ENCODE results near the gene MED31. TPM values are rescaled to one million over a fixed set of nuclear protein-coding genes. Genes with fewer than 3 reads are reported as not detected.
A peak's percentile ranks its signal among the peaks of the same experiment; 100 is the strongest.

The MED31 gene
- total and polyA plus RNA-seq, 2 experiments from 2014 or later: 5.5 to 49.3 TPM

GRCh38 chr17:6636616-6637457, 14.6 kb downstream of the MED31 start:
- H4K20me1 ChIP-seq (replicated peaks; ENCODE audit: insufficient read depth): peaks cover 3% of the 10 kb centered on the region; the same call in 1 of the 2 replicates
- peaks cover 7% of the 10 kb centered on the region for H3K4me1 ChIP-seq (ENCODE audit: insufficient read depth)
- no peak overlapping the region for H2AFZ ChIP-seq
- no peaks in the 10 kb centered on the region; the same call in 2 of the 3 replicates for H3K9me3 Mint-ChIP-seq
- no peaks in the 10 kb centered on the region for H3K27me3 ChIP-seq (ENCODE audit: insufficient read depth)
- H3K27me3 Mint-ChIP-seq (ENCODE audit: insufficient read depth, low read depth, poor library complexity): peaks cover 19% of the 10 kb centered on the region
- H3K9me2 ChIP-seq (ENCODE audit: insufficient read depth): no peaks in the 10 kb centered on the region
- H3K4me2 ChIP-seq: no peak overlapping the region
- H3F3A ChIP-seq (replicated peaks; ENCODE audit: low read depth): no peaks in the 10 kb centered on the region
- H3K79me2 ChIP-seq (replicated peaks; ENCODE audit: insufficient read depth): peaks cover 15% of the 10 kb centered on the region
- H3K4me1 Mint-ChIP-seq: peaks cover 12% of the 10 kb centered on the region
- H3K36me3 ChIP-seq (ENCODE audit: insufficient read depth): peaks cover 21% of the 10 kb centered on the region
- H3K27ac ChIP-seq (ENCODE audit: low read depth): no peak overlapping the region
- no peak for ATAC-seq
- TF ChIP-seq, protein P1, sequence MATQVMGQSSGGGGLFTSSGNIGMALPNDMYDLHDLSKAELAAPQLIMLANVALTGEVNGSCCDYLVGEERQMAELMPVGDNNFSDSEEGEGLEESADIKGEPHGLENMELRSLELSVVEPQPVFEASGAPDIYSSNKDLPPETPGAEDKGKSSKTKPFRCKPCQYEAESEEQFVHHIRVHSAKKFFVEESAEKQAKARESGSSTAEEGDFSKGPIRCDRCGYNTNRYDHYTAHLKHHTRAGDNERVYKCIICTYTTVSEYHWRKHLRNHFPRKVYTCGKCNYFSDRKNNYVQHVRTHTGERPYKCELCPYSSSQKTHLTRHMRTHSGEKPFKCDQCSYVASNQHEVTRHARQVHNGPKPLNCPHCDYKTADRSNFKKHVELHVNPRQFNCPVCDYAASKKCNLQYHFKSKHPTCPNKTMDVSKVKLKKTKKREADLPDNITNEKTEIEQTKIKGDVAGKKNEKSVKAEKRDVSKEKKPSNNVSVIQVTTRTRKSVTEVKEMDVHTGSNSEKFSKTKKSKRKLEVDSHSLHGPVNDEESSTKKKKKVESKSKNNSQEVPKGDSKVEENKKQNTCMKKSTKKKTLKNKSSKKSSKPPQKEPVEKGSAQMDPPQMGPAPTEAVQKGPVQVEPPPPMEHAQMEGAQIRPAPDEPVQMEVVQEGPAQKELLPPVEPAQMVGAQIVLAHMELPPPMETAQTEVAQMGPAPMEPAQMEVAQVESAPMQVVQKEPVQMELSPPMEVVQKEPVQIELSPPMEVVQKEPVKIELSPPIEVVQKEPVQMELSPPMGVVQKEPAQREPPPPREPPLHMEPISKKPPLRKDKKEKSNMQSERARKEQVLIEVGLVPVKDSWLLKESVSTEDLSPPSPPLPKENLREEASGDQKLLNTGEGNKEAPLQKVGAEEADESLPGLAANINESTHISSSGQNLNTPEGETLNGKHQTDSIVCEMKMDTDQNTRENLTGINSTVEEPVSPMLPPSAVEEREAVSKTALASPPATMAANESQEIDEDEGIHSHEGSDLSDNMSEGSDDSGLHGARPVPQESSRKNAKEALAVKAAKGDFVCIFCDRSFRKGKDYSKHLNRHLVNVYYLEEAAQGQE (IDR thresholded peaks at IDR 0.05; ENCODE audit: unreplicated experiment): peak; percentile 65
- TF ChIP-seq, protein P2, sequence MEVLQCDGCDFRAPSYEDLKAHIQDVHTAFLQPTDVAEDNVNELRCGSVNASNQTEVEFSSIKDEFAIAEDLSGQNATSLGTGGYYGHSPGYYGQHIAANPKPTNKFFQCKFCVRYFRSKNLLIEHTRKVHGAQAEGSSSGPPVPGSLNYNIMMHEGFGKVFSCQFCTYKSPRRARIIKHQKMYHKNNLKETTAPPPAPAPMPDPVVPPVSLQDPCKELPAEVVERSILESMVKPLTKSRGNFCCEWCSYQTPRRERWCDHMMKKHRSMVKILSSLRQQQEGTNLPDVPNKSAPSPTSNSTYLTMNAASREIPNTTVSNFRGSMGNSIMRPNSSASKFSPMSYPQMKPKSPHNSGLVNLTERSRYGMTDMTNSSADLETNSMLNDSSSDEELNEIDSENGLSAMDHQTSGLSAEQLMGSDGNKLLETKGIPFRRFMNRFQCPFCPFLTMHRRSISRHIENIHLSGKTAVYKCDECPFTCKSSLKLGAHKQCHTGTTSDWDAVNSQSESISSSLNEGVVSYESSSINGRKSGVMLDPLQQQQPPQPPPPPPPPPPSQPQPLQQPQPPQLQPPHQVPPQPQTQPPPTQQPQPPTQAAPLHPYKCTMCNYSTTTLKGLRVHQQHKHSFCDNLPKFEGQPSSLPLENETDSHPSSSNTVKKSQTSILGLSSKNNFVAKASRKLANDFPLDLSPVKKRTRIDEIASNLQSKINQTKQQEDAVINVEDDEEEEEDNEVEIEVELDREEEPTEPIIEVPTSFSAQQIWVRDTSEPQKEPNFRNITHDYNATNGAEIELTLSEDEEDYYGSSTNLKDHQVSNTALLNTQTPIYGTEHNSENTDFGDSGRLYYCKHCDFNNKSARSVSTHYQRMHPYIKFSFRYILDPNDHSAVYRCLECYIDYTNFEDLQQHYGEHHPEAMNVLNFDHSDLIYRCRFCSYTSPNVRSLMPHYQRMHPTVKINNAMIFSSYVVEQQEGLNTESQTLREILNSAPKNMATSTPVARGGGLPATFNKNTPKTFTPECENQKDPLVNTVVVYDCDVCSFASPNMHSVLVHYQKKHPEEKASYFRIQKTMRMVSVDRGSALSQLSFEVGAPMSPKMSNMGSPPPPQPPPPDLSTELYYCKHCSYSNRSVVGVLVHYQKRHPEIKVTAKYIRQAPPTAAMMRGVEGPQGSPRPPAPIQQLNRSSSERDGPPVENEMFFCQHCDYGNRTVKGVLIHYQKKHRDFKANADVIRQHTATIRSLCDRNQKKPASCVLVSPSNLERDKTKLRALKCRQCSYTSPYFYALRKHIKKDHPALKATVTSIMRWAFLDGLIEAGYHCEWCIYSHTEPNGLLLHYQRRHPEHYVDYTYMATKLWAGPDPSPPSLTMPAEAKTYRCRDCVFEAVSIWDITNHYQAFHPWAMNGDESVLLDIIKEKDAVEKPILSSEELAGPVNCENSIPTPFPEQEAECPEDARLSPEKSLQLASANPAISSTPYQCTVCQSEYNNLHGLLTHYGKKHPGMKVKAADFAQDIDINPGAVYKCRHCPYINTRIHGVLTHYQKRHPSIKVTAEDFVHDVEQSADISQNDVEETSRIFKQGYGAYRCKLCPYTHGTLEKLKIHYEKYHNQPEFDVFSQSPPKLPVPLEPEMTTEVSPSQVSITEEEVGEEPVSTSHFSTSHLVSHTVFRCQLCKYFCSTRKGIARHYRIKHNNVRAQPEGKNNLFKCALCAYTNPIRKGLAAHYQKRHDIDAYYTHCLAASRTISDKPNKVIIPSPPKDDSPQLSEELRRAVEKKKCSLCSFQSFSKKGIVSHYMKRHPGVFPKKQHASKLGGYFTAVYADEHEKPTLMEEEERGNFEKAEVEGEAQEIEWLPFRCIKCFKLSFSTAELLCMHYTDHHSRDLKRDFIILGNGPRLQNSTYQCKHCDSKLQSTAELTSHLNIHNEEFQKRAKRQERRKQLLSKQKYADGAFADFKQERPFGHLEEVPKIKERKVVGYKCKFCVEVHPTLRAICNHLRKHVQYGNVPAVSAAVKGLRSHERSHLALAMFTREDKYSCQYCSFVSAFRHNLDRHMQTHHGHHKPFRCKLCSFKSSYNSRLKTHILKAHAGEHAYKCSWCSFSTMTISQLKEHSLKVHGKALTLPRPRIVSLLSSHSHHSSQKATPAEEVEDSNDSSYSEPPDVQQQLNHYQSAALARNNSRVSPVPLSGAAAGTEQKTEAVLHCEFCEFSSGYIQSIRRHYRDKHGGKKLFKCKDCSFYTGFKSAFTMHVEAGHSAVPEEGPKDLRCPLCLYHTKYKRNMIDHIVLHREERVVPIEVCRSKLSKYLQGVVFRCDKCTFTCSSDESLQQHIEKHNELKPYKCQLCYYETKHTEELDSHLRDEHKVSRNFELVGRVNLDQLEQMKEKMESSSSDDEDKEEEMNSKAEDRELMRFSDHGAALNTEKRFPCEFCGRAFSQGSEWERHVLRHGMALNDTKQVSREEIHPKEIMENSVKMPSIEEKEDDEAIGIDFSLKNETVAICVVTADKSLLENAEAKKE (CRISPR knock-in tag; IDR thresholded peaks at IDR 0.05): no peak
- peaks cover 28% of the 10 kb centered on the region for H3K36me3 Mint-ChIP-seq (ENCODE audit: low read depth)
- no peak overlapping the region for H3K4me3 ChIP-seq
- H3K4me3 Mint-ChIP-seq: no peak overlapping the region
- DNase-seq (ENCODE audit: low spot score): peak; percentile 13
- H3K27ac Mint-ChIP-seq: peak overlapping the region; percentile 26; the same call in 1 of the 2 replicates
